IMR-90 (cell line): ENCODE data around the gene SELENOO. TPM values are rescaled to one million over a fixed set of nuclear protein-coding genes. Genes with fewer than 3 reads are reported as not detected.

ENCODE experiments used
- ATAC-seq: fragments of 200-7000 bp; cut with Tn5 transposase; 2 replicates; pipeline ENCODE4 v1.9.1; 2020; ENCODE audit warnings: low read depth, mild to moderate bottlenecking, moderate library complexity
- BruUV-seq: library from RNA; stranded (reverse); fragments of 400-500 nt; replicated peaks from 2 replicates; lab custom pipeline; 2021; lab: Mats Ljungman, UMichigan
- CTCF ChIA-PET: fragments of 300-600 bp; formaldehyde crosslinking; extraction: SDS; loops from one replicate; lab custom pipeline; 2021; ENCODE audit warnings: antibody characterized with exemption; lab: Yijun Ruan, JAX
- POLR2A ChIA-PET: fragments of 300-600 bp; sonication (Branson Sonifier 250); formaldehyde crosslinking; loops from one replicate; lab custom pipeline; 2022; ENCODE audit warnings: antibody characterized with exemption; ENCODE audit not compliant: unreplicated experiment; lab: Charles Lee
- DNase-seq: peaks from one replicate; pipeline ENCODE4 v3.0.0; 2013
- H2AFZ ChIP-seq: replicated peaks from 2 replicates; pipeline ENCODE3; 2013; ENCODE audit warnings: low read length, mild to moderate bottlenecking; ENCODE audit not compliant: poor library complexity
- H2AK5ac ChIP-seq: 2 replicates; pipeline ENCODE4 v1.6.1; 2013; ENCODE audit warnings: low read depth, low read length, inconsistent platforms
- H2AK9ac ChIP-seq: replicated peaks from 2 replicates; pipeline ENCODE3; 2013; ENCODE audit warnings: mild to moderate bottlenecking, low read depth, low read length, moderate library complexity; ENCODE audit not compliant: poor library complexity
- H2BK120ac ChIP-seq: 2 replicates; pipeline ENCODE4 v1.6.1; 2013; ENCODE audit warnings: low read depth, low read length, inconsistent platforms
- H2BK15ac ChIP-seq: 3 replicates; pipeline ENCODE4 v1.6.1; 2013; ENCODE audit warnings: low read depth, low read length, inconsistent platforms
- H2BK20ac ChIP-seq: 2 replicates; pipeline ENCODE4 v1.6.1; 2013; ENCODE audit warnings: low read depth, mild to moderate bottlenecking, inconsistent platforms, low read length, moderate library complexity
- H2BK5ac ChIP-seq: 2 replicates; pipeline ENCODE4 v1.6.1; 2013; ENCODE audit warnings: mild to moderate bottlenecking, low read depth, low read length, inconsistent platforms; ENCODE audit not compliant: poor library complexity, severe bottlenecking
- H3K14ac ChIP-seq: replicated peaks from 2 replicates; pipeline ENCODE4 v1.6.1; 2013; ENCODE audit warnings: low read depth, low read length, inconsistent platforms
- H3K18ac ChIP-seq: 2 replicates; pipeline ENCODE4 v1.6.1; 2013; ENCODE audit warnings: low read depth, low read length, control low read depth
- H3K23ac ChIP-seq: 2 replicates; pipeline ENCODE4 v1.6.1; 2013; ENCODE audit warnings: low read depth, low read length, inconsistent platforms
- H3K27ac ChIP-seq: 2 replicates; pipeline ENCODE4 v1.5.1; 2013; ENCODE audit warnings: mild to moderate bottlenecking, control low read depth, low read length; ENCODE audit not compliant: insufficient read depth
- H3K27me3 ChIP-seq: 2 replicates; pipeline ENCODE4 v1.6.1; 2013; ENCODE audit warnings: low read length; ENCODE audit not compliant: control insufficient read depth, insufficient read depth
- H3K36me3 ChIP-seq: 2 replicates; pipeline ENCODE4 v1.6.1; 2013; ENCODE audit warnings: low read length, mixed read lengths; ENCODE audit not compliant: control insufficient read depth, insufficient read depth
- H3K4ac ChIP-seq: 2 replicates; pipeline ENCODE4 v1.6.1; 2013; ENCODE audit warnings: low read depth, low read length, inconsistent platforms
- H3K4me1 ChIP-seq: 2 replicates; pipeline ENCODE4 v1.6.1; 2013; ENCODE audit warnings: low read length, mixed read lengths; ENCODE audit not compliant: control insufficient read depth, insufficient read depth
- H3K4me2 ChIP-seq: 2 replicates; pipeline ENCODE4 v1.6.1; 2013; ENCODE audit warnings: low read depth, mild to moderate bottlenecking, control low read depth, low read length, moderate library complexity
- H3K4me3 ChIP-seq: 2 replicates; pipeline ENCODE4 v1.5.1; 2013; ENCODE audit warnings: low read depth, mild to moderate bottlenecking, control low read depth, low read length, moderate library complexity; ENCODE audit not compliant: insufficient read depth
- H3K56ac ChIP-seq: 2 replicates; pipeline ENCODE4 v1.6.1; 2013; ENCODE audit warnings: low read length, inconsistent platforms; ENCODE audit not compliant: insufficient read depth; ENCODE audit errors: extremely low read depth
- H3K79me1 ChIP-seq, 2 experiments: 2 replicates each; pipeline ENCODE4 v1.6.1; 2013; ENCODE audit warnings: low read length in 2 of 2, inconsistent platforms in 1 of 2, low read depth in 1 of 2
- H3K9ac ChIP-seq: 2 replicates; pipeline ENCODE4 v1.6.1; 2013; ENCODE audit warnings: low read depth, low read length, control low read depth
- H3K9me1 ChIP-seq: 2 replicates; pipeline ENCODE4 v1.6.1; 2013; ENCODE audit warnings: low read length, inconsistent platforms; ENCODE audit not compliant: insufficient read depth
- H3K9me3 ChIP-seq: 2 replicates; pipeline ENCODE4 v1.6.1; 2013; ENCODE audit warnings: low read length; ENCODE audit not compliant: control insufficient read depth, insufficient read depth
- H4K20me1 ChIP-seq: 2 replicates; pipeline ENCODE4 v1.6.1; 2013; ENCODE audit warnings: low read length, inconsistent platforms; ENCODE audit not compliant: insufficient read depth
- H4K5ac ChIP-seq: 2 replicates; pipeline ENCODE4 v1.6.1; 2013; ENCODE audit warnings: mild to moderate bottlenecking, low read depth, low read length, control low read depth
- H4K8ac ChIP-seq, 2 experiments: 2 replicates each; pipeline ENCODE4 v1.6.1; 2013; ENCODE audit warnings: low read depth in 2 of 2, low read length in 2 of 2, control low read depth in 1 of 2, inconsistent platforms in 1 of 2
- H4K91ac ChIP-seq: 2 replicates; pipeline ENCODE4 v1.6.1; 2013; ENCODE audit warnings: low read depth, low read length, inconsistent platforms; ENCODE audit not compliant: insufficient read depth
- BHLHE40 ChIP-seq: fragments of 150-350 bp; IDR thresholded peaks from 2 replicates; pipeline ENCODE4 v1.6.1; 2016; ENCODE audit warnings: mild to moderate bottlenecking, low read depth, low read length
- CEBPB ChIP-seq: IDR thresholded peaks from 2 replicates; pipeline ENCODE4 v1.6.1; 2012; ENCODE audit warnings: low read depth, low read length, improper control_type of control experiment
- CHD1 ChIP-seq: IDR thresholded peaks from 2 replicates; pipeline ENCODE4 v1.6.1; 2012; ENCODE audit warnings: low read depth, low read length, improper control_type of control experiment
- FOS ChIP-seq: fragments of 150-350 bp; IDR thresholded peaks from 2 replicates; pipeline ENCODE4 v1.6.1; 2016; ENCODE audit warnings: low read depth, low read length
- MAFK ChIP-seq: IDR thresholded peaks from 2 replicates; pipeline ENCODE4 v1.6.1; 2012; ENCODE audit warnings: low read depth, low read length, improper control_type of control experiment
- MAZ ChIP-seq: IDR thresholded peaks from 2 replicates; pipeline ENCODE4 v1.6.1; 2012; ENCODE audit warnings: low read depth, mild to moderate bottlenecking, low read length, improper control_type of control experiment, moderate library complexity, borderline replicate concordance
- MXI1 ChIP-seq: IDR thresholded peaks from 2 replicates; pipeline ENCODE4 v1.6.1; 2012; ENCODE audit warnings: low read depth, mild to moderate bottlenecking, low read length, moderate library complexity, borderline replicate concordance
- NFE2L2 ChIP-seq: fragments of 150-350 bp; IDR thresholded peaks from 2 replicates; pipeline ENCODE4 v1.6.1; 2016; ENCODE audit warnings: low read depth, mild to moderate bottlenecking, low read length
- POLR2A ChIP-seq: IDR thresholded peaks from 2 replicates; pipeline ENCODE4 v1.6.1; 2012; ENCODE audit warnings: mild to moderate bottlenecking, low read depth, low read length
- RAD21 ChIP-seq: IDR thresholded peaks from 2 replicates; pipeline ENCODE4 v1.6.1; 2012; ENCODE audit warnings: low read length, improper control_type of control experiment
- RCOR1 ChIP-seq: IDR thresholded peaks from 2 replicates; pipeline ENCODE4 v1.6.1; 2012; ENCODE audit warnings: mild to moderate bottlenecking, low read length, improper control_type of control experiment; ENCODE audit not compliant: insufficient replicate concordance
- RFX5 ChIP-seq: IDR thresholded peaks from 2 replicates; pipeline ENCODE4 v1.8.0; 2012; ENCODE audit warnings: low read depth, mild to moderate bottlenecking, low read length, moderate library complexity
- SMC3 ChIP-seq: fragments of 150-350 bp; IDR thresholded peaks from 2 replicates; pipeline ENCODE4 v1.6.1; 2016; ENCODE audit warnings: low read depth, mild to moderate bottlenecking, antibody characterized with exemption, low read length, moderate library complexity
- WGBS, 2 experiments: methylation state at CpG; one replicate each; pipeline versions ENCODE4 v1.1.5 to v1.1.7; 2013; ENCODE audit warnings: missing lambda C conversion rate in 2 of 2; ENCODE audit not compliant: insufficient read length in 1 of 2; ENCODE audit errors: extremely low coverage in 2 of 2; 5-methylcytosine and 5-hydroxymethylcytosine counted together
- dilution Hi-C: fragments of 300-500 bp; cut with HindIII; formaldehyde crosslinking; loops from one replicate; pipeline ENCODE4 v1.14.3; 2018; ENCODE audit warnings: low sequenced_read_pairs; ENCODE audit not compliant: unreplicated experiment
- in situ Hi-C: fragments of 300-500 bp; cut with MboI; formaldehyde crosslinking; loops from 3 replicates; pipeline ENCODE4 v1.14.3; 2019; ENCODE audit warnings: low sequenced_read_pairs, inconsistent platforms, mixed read lengths
- intact Hi-C: fragments of 100-400 bp; cut with micrococcal nuclease; formaldehyde crosslinking; loops from 2 replicates; pipeline ENCODE4 v1.10.0; 2022
- polyA plus RNA-seq, 3 experiments: library from polyadenylated mRNA; depleted of rRNA; stranded (reverse); fragments of >200 nt; gene quantifications; 2 replicates each; pipeline ENCODE4 v1.2.3, GENCODE V29; 2012; ENCODE audit warnings: low replicate concordance in 1 of 3
- total RNA-seq: library from RNA; depleted of rRNA; stranded (reverse); fragments of >200 nt; gene quantifications from 2 replicates; pipeline ENCODE4 v1.2.3, GENCODE V29; 2012
- TF ChIP-seq, protein P1 (sequence below): fragments of 150-350 bp; IDR thresholded peaks from 2 replicates; pipeline ENCODE4 v1.6.1; 2016; ENCODE audit warnings: low read depth, mild to moderate bottlenecking, low read length, moderate library complexity, borderline replicate concordance
- TF ChIP-seq, protein P2 (sequence below): fragments of 150-350 bp; IDR thresholded peaks from 2 replicates; pipeline ENCODE4 v1.6.1; 2017; ENCODE audit warnings: mild to moderate bottlenecking, antibody characterized with exemption, low read length, low read depth
- TF ChIP-seq, protein P3 (sequence below): conservative IDR thresholded peaks from 2 replicates; pipeline ENCODE4 v1.5.1; 2012; ENCODE audit warnings: mild to moderate bottlenecking, low read depth, low read length, improper control_type of control experiment

The SELENOO gene
- total and polyA plus RNA-seq, 2 of the 4 experiments (the other 2 are of a cell fraction): 10.4 to 21.4 TPM

- ATAC-seq: no peak
- no peaks in the 10 kb centered on the region for H4K20me1 ChIP-seq
- no peaks in the 10 kb centered on the region for H3K9me1 ChIP-seq
- no peaks in the 10 kb centered on the region for H3K9me3 ChIP-seq
- dilution Hi-C loops (no loop called here), intact Hi-C loops (no loop called here), in situ Hi-C loops (no loop called here)
- CTCF ChIA-PET: no interaction called here
- H4K8ac ChIP-seq: no peak overlapping the region
- H3K27me3 ChIP-seq: peaks cover under 1% of the 10 kb centered on the region; the same call in 1 of the 2 replicates
- no peak overlapping the region for H2BK120ac ChIP-seq
- H2BK5ac ChIP-seq: no peak overlapping the region
- no peak overlapping the region for H3K27ac ChIP-seq
- no peak overlapping the region for H3K4me2 ChIP-seq
- H3K36me3 ChIP-seq: peaks cover 18% of the 10 kb centered on the region
- no peak overlapping the region for H2AK9ac ChIP-seq
- no peak overlapping the region for H3K14ac ChIP-seq
- no peak overlapping the region for H3K4ac ChIP-seq
- H4K5ac ChIP-seq: no peak overlapping the region
- 87% methylated on average over 3 of the region's 10 CpGs; no CpG with 5 or more reads in 1 of the 2 experiments for whole genome bisulfite sequencing, 2 experiments
- no peak overlapping the region for H3K23ac ChIP-seq
- H2AK5ac ChIP-seq: no peak overlapping the region
- no peak overlapping the region for H3K9ac ChIP-seq
- H2BK15ac ChIP-seq: no peak overlapping the region
- H3K56ac ChIP-seq: no peak overlapping the region
- POLR2A ChIA-PET: no interaction called here
- H3K4me1 ChIP-seq: no peaks in the 10 kb centered on the region
- no TSS peak for BruUV-seq
- no peak overlapping the region for H2BK20ac ChIP-seq
- H2AFZ ChIP-seq: no peak overlapping the region
- H3K18ac ChIP-seq: no peak overlapping the region
- H3K79me1 ChIP-seq: no peaks in the 10 kb centered on the region
- no peak for DNase-seq
- no peak overlapping the region for H3K4me3 ChIP-seq
- TF ChIP-seq, protein P1, sequence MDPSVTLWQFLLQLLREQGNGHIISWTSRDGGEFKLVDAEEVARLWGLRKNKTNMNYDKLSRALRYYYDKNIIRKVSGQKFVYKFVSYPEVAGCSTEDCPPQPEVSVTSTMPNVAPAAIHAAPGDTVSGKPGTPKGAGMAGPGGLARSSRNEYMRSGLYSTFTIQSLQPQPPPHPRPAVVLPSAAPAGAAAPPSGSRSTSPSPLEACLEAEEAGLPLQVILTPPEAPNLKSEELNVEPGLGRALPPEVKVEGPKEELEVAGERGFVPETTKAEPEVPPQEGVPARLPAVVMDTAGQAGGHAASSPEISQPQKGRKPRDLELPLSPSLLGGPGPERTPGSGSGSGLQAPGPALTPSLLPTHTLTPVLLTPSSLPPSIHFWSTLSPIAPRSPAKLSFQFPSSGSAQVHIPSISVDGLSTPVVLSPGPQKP: no peak
- no peak for TF ChIP-seq POLR2A
- TF ChIP-seq, protein P2, sequence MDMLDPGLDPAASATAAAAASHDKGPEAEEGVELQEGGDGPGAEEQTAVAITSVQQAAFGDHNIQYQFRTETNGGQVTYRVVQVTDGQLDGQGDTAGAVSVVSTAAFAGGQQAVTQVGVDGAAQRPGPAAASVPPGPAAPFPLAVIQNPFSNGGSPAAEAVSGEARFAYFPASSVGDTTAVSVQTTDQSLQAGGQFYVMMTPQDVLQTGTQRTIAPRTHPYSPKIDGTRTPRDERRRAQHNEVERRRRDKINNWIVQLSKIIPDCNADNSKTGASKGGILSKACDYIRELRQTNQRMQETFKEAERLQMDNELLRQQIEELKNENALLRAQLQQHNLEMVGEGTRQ: no peak
- TF ChIP-seq CHD1: no peak
- TF ChIP-seq BHLHE40: no peak
- no peak for TF ChIP-seq MAFK
- TF ChIP-seq CEBPB: no peak
- TF ChIP-seq FOS: no peak
- TF ChIP-seq RAD21: no peak
- TF ChIP-seq RCOR1: no peak
- TF ChIP-seq, protein P3, sequence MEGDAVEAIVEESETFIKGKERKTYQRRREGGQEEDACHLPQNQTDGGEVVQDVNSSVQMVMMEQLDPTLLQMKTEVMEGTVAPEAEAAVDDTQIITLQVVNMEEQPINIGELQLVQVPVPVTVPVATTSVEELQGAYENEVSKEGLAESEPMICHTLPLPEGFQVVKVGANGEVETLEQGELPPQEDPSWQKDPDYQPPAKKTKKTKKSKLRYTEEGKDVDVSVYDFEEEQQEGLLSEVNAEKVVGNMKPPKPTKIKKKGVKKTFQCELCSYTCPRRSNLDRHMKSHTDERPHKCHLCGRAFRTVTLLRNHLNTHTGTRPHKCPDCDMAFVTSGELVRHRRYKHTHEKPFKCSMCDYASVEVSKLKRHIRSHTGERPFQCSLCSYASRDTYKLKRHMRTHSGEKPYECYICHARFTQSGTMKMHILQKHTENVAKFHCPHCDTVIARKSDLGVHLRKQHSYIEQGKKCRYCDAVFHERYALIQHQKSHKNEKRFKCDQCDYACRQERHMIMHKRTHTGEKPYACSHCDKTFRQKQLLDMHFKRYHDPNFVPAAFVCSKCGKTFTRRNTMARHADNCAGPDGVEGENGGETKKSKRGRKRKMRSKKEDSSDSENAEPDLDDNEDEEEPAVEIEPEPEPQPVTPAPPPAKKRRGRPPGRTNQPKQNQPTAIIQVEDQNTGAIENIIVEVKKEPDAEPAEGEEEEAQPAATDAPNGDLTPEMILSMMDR: no peak
- no peak for TF ChIP-seq MXI1
- TF ChIP-seq SMC3: no peak
- no peak for TF ChIP-seq RFX5
- no peak for TF ChIP-seq NFE2L2
- no peak for TF ChIP-seq MAZ
- no peak overlapping the region for H4K91ac ChIP-seq
These were observed 38.3 kb upstream of the SELENOO start for GRCh38 chr22:50162391-50162956.
